K562 (cell line): ENCODE results near the gene GINS1.

ENCODE experiments used
- EP300 ChIP-seq: IDR thresholded peaks from 2 replicates; pipeline ENCODE4 v1.6.1; 2012; ENCODE audit warnings: low read length, improper control_type of control experiment
- HNRNPH1 ChIP-seq: fragments of 200-400 bp; formaldehyde crosslinking; optimal IDR thresholded peaks from 2 replicates; pipeline ENCODE3; 2017; ENCODE audit warnings: low read depth, mild to moderate bottlenecking, low read length, moderate library complexity
- HNRNPK ChIP-seq: fragments of 200-400 bp; formaldehyde crosslinking; IDR thresholded peaks from one replicate; pipeline ENCODE4 v1.6.1; 2018; ENCODE audit warnings: mild to moderate bottlenecking, low read depth, low read length; ENCODE audit not compliant: poor library complexity, severe bottlenecking
- NCOR1 ChIP-seq: fragments of 450-650 bp; IDR thresholded peaks from 2 replicates; pipeline ENCODE4 v1.6.1; 2016; ENCODE audit warnings: mild to moderate bottlenecking, moderate library complexity
- POLR2A ChIP-seq: fragments of 450-650 bp; conservative IDR thresholded peaks from 2 replicates; pipeline ENCODE4 v1.6.1; 2016
- ZNF274 ChIP-seq: IDR thresholded peaks from 2 replicates; pipeline ENCODE4 v1.6.1; 2011; ENCODE audit warnings: low read depth, mild to moderate bottlenecking, low read length, moderate library complexity, borderline replicate concordance
- ZNF395 ChIP-seq: fragments of 200-800 bp; sonication (Bioruptor generic); IDR thresholded peaks from 2 replicates; pipeline ENCODE4 v1.6.1; 2017; ENCODE audit warnings: missing genetic modification characterization, missing compliant biosample characterization

- TF ChIP-seq ZNF274 (no peak), POLR2A (no peak), EP300 (no peak), ZNF395 (CRISPR knock-in tag) (no peak), HNRNPH1 (no peak), HNRNPK (no peak), NCOR1 (no peak)
These were observed 51.8 kb downstream of the GINS1 start for GRCh38 chr20:25459111-25459830.
